ENCODE results near the gene TMEM131. TPM values are rescaled to one million over a fixed set of nuclear protein-coding genes. Genes with fewer than 3 reads are reported as not detected.

TMEM131 gene
- total and polyA plus RNA-seq, 12 donors, result 8.2 to 34.3 (median 30.0) TPM

- intact Hi-C loops (cut with DNase I), result loop anchor here in 1 of 10 donors (10.0 kb wide), 1 partner anchor 669 kb away; no protein-coding TSS in a partner anchor
- DNase-seq (no peak), ATAC-seq (no peak)
- H3K4me1 ChIP-seq, result peaks cover 0 to 12% (median 0%) of the 10 kb centered on the region in 9 donors
- TF ChIP-seq CTCF (IDR thresholded peaks at IDR 0.05), result no peak
- H3K4me3 ChIP-seq, result peak overlapping the region in 1 of 10 donors; percentile 51
- no peaks in the 10 kb centered on the region for H3K9me3 ChIP-seq
- 83 to 85% methylated on average over 9 of the region's 9 CpGs for WGBS, 2 donors
- no peaks in the 10 kb centered on the region for H3K36me3 ChIP-seq
- H3K27ac ChIP-seq, result peak overlapping the region in 1 of 10 donors; percentile 80
- H3K27me3 ChIP-seq, result no peaks in the 10 kb centered on the region
Observed at GRCh38 chr2:97715951-97716694, 279.6 kb downstream of the TMEM131 start.

GRCh38 chr2:97714950-97715652, 280.6 kb downstream of the TMEM131 start:
- ATAC-seq, result no peak
- TF ChIP-seq CTCF (IDR thresholded peaks at IDR 0.05), result no peak
- H3K4me3 ChIP-seq, result peak overlapping the region in 1 of 10 donors; percentile 51
- no peaks in the 10 kb centered on the region for H3K9me3 ChIP-seq
- no peaks in the 10 kb centered on the region for H3K27me3 ChIP-seq
- H3K36me3 ChIP-seq, result no peaks in the 10 kb centered on the region
- intact Hi-C loops (cut with DNase I), result loop anchor here in 3 of 10 donors (5.0 to 10.0 kb wide), 3 partner anchors 32 to 670 kb away; no protein-coding TSS in a partner anchor
- H3K4me1 ChIP-seq, result peaks cover 0 to 12% (median under 1%) of the 10 kb centered on the region in 9 donors
- WGBS, 2 donors, result 86 to 88% methylated on average over 13 of the region's 13 CpGs
- peak overlapping the region in 1 of 10 donors; percentile 80 for H3K27ac ChIP-seq
- no peak for DNase-seq

GRCh38 chr2:97714084-97714949, 281.4 kb downstream of the TMEM131 start:
- peaks cover 0 to 18% (median 6%) of the 10 kb centered on the region in 9 donors for H3K4me1 ChIP-seq
- DNase-seq, result no peak
- no peaks in the 10 kb centered on the region for H3K36me3 ChIP-seq
- ATAC-seq, result no peak
- H3K27ac ChIP-seq, result peak overlapping the region in 1 of 10 donors; percentile 80
- no peaks in the 10 kb centered on the region for H3K9me3 ChIP-seq
- H3K4me3 ChIP-seq, result peak overlapping the region in 2 of 10 donors; percentile 1 to 51
- WGBS, 2 donors, result 81 to 84% methylated on average over 17 of the region's 17 CpGs
- intact Hi-C loops (cut with DNase I), result loop anchor here in 3 of 10 donors (5.0 to 10.0 kb wide), 3 partner anchors 33 to 670 kb away; no protein-coding TSS in a partner anchor
- H3K27me3 ChIP-seq, result no peaks in the 10 kb centered on the region
- no peak for TF ChIP-seq CTCF (IDR thresholded peaks at IDR 0.05)

Data from heart right ventricle (tissue), 16 donors.